Ascending aorta (tissue), 2 donors: ENCODE results near the gene VPS41. TPM values are rescaled to one million over a fixed set of nuclear protein-coding genes. Genes with fewer than 3 reads are reported as not detected.

ENCODE experiments used
- DNase-seq, 2 donors: peaks; one replicate each; pipeline ENCODE4 v3.0.0-alpha.2; 2019; ENCODE audit warnings: low spot score in 2 of 2
- H3K27ac ChIP-seq, 2 donors: fragments of 200-600 bp; sonication (generic); one replicate each; pipeline ENCODE4 v1.5.1; 2016 to 2017; ENCODE audit warnings: mild to moderate bottlenecking in 1 of 2
- H3K27me3 ChIP-seq: fragments of 200-600 bp; sonication (generic); one replicate; pipeline ENCODE4 v1.5.1; 2017
- H3K36me3 ChIP-seq, 2 donors: fragments of 200-600 bp; sonication (generic); one replicate each; pipeline ENCODE4 v1.5.1; 2016
- H3K4me1 ChIP-seq, 2 donors: fragments of 200-600 bp; sonication (generic); one replicate each; pipeline ENCODE4 v1.5.1; 2016 to 2017; ENCODE audit warnings: mild to moderate bottlenecking in 1 of 2
- H3K4me3 ChIP-seq, 2 donors: fragments of 200-600 bp; sonication (generic); one replicate each; pipeline ENCODE4 v1.5.1; 2016 to 2017; ENCODE audit warnings: mild to moderate bottlenecking in 1 of 2
- H3K9me3 ChIP-seq, 2 donors: fragments of 200-600 bp; sonication (generic); one replicate each; pipeline ENCODE4 v1.5.1; 2016
- CTCF ChIP-seq, 3 experiments: fragments of 200-600 bp in 2 of 3; fragments of 450-650 bp in 1 of 3; sonication (generic) in 2 of 3; IDR thresholded peaks; one replicate each; pipeline ENCODE4 v1.5.1; 2016 to 2019; ENCODE audit warnings: antibody characterized with exemption in 3 of 3, mild to moderate bottlenecking in 1 of 3, moderate library complexity in 1 of 3
- intact Hi-C: fragments of 100-400 bp; cut with DNase I; formaldehyde crosslinking; loops from one replicate; pipeline ENCODE4 v1.15.1; 2023
- total RNA-seq: library from RNA; depleted of rRNA; stranded (reverse); fragments of >200 nt; gene quantifications from one replicate; pipeline ENCODE4 v1.1.0, GENCODE V29; 2016

VPS41 gene
- total RNA-seq, 1 donor from 2014 or later, result 13.4 TPM

- Histone ChIP-seq H3K36me3 (no peaks in the 10 kb centered on the region), H3K9me3 (peaks cover 3 to 7% of the 10 kb centered on the region in 2 donors), H3K4me3 (peak overlapping the region in 1 of 2 donors; percentile 2), H3K27ac (peak overlapping the region; percentile 25 to 64), H3K4me1 (peaks cover 0 to 8% of the 10 kb centered on the region in 2 donors), H3K27me3 (no peaks in the 10 kb centered on the region)
- TF ChIP-seq CTCF (IDR thresholded peaks at IDR 0.05), result no peak
- intact Hi-C loops, result no loop called here
- no peak for DNase-seq
These were observed 83.1 kb downstream of the VPS41 start for GRCh38 chr7:38825721-38826440.

- DNase-seq, result no peak
- intact Hi-C loops, result no loop called here
- peak overlapping the region in 1 of 2 donors; percentile 64 for H3K27ac ChIP-seq
- peaks cover 3 to 7% of the 10 kb centered on the region in 2 donors for H3K9me3 ChIP-seq
- H3K36me3 ChIP-seq, result peaks cover 0 to under 1% of the 10 kb centered on the region in 2 donors
- H3K4me3 ChIP-seq, result no peak overlapping the region
- no peaks in the 10 kb centered on the region for H3K27me3 ChIP-seq
- H3K4me1 ChIP-seq, result peaks cover 0 to 8% of the 10 kb centered on the region in 2 donors
- TF ChIP-seq CTCF (IDR thresholded peaks at IDR 0.05), result no peak
These were observed 84.0 kb downstream of the VPS41 start for GRCh38 chr7:38824948-38825347.

GRCh38 chr7:38822549-38822948 is 86.4 kb downstream of the VPS41 start:
- H3K9me3 ChIP-seq, result peaks cover 3 to 7% of the 10 kb centered on the region in 2 donors
- intact Hi-C loops, result no loop called here
- H3K36me3 ChIP-seq, result peaks cover 0 to 16% of the 10 kb centered on the region in 2 donors
- H3K4me1 ChIP-seq, result peaks cover 0 to 8% of the 10 kb centered on the region in 2 donors
- no peak for TF ChIP-seq CTCF (IDR thresholded peaks at IDR 0.05)
- H3K27me3 ChIP-seq, result no peaks in the 10 kb centered on the region
- no peak overlapping the region for H3K4me3 ChIP-seq
- no peak overlapping the region for H3K27ac ChIP-seq
- DNase-seq, result no peak

GRCh38 chr7:38820571-38820970 is 88.4 kb downstream of the VPS41 start:
- Histone ChIP-seq H3K4me3 (no peak overlapping the region), H3K36me3 (peaks cover 3 to 18% of the 10 kb centered on the region in 2 donors), H3K27ac (no peak overlapping the region), H3K9me3 (peaks cover 3 to 7% of the 10 kb centered on the region in 2 donors), H3K4me1 (peaks cover 0 to 3% of the 10 kb centered on the region in 2 donors), H3K27me3 (no peaks in the 10 kb centered on the region)
- no peak for DNase-seq
- no peak for TF ChIP-seq CTCF (IDR thresholded peaks at IDR 0.05)
- intact Hi-C loops, result no loop called here

- Histone ChIP-seq H3K27me3 (no peaks in the 10 kb centered on the region), H3K27ac (no peak overlapping the region), H3K36me3 (peaks cover 3 to 18% of the 10 kb centered on the region in 2 donors), H3K4me1 (no peaks in the 10 kb centered on the region), H3K9me3 (peaks cover 3 to 7% of the 10 kb centered on the region in 2 donors), H3K4me3 (no peak overlapping the region)
- no peak for TF ChIP-seq CTCF (IDR thresholded peaks at IDR 0.05)
- intact Hi-C loops, result no loop called here
- no peak for DNase-seq
These were observed 89.5 kb downstream of the VPS41 start for GRCh38 chr7:38819463-38819862.
